ENCODE results near the gene PGR.

PGR gene

GRCh38 chr11:101158119-101158518, 28.5 kb upstream of the PGR start:
- TF ChIP-seq USF1 (IDR thresholded peaks at IDR 0.05), result no peak
- TF ChIP-seq, protein P1, sequence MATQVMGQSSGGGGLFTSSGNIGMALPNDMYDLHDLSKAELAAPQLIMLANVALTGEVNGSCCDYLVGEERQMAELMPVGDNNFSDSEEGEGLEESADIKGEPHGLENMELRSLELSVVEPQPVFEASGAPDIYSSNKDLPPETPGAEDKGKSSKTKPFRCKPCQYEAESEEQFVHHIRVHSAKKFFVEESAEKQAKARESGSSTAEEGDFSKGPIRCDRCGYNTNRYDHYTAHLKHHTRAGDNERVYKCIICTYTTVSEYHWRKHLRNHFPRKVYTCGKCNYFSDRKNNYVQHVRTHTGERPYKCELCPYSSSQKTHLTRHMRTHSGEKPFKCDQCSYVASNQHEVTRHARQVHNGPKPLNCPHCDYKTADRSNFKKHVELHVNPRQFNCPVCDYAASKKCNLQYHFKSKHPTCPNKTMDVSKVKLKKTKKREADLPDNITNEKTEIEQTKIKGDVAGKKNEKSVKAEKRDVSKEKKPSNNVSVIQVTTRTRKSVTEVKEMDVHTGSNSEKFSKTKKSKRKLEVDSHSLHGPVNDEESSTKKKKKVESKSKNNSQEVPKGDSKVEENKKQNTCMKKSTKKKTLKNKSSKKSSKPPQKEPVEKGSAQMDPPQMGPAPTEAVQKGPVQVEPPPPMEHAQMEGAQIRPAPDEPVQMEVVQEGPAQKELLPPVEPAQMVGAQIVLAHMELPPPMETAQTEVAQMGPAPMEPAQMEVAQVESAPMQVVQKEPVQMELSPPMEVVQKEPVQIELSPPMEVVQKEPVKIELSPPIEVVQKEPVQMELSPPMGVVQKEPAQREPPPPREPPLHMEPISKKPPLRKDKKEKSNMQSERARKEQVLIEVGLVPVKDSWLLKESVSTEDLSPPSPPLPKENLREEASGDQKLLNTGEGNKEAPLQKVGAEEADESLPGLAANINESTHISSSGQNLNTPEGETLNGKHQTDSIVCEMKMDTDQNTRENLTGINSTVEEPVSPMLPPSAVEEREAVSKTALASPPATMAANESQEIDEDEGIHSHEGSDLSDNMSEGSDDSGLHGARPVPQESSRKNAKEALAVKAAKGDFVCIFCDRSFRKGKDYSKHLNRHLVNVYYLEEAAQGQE (IDR thresholded peaks at IDR 0.05; ENCODE audit: low read depth), result no peak
- TF ChIP-seq YY1 (IDR thresholded peaks at IDR 0.05; ENCODE audit: low read depth), result no peak
- TF ChIP-seq TEAD4 (IDR thresholded peaks at IDR 0.05), result no peak
- TF ChIP-seq EGR1 (IDR thresholded peaks at IDR 0.05), result no peak
- no peak for TF ChIP-seq FOXM1 (IDR thresholded peaks at IDR 0.05; ENCODE audit: borderline replicate concordance, low read depth)
- no peak for TF ChIP-seq EP300 (IDR thresholded peaks at IDR 0.05; ENCODE audit: borderline replicate concordance)
- no peak for TF ChIP-seq TCF12 (IDR thresholded peaks at IDR 0.05; ENCODE audit: low read depth)
- no peak for TF ChIP-seq CREB1 (IDR thresholded peaks at IDR 0.05; ENCODE audit: low read depth)
- no peak for TF ChIP-seq NFIC (IDR thresholded peaks at IDR 0.05)
- TF ChIP-seq TAF1 (IDR thresholded peaks at IDR 0.05; ENCODE audit: low read depth), result no peak
- TF ChIP-seq RAD21 (IDR thresholded peaks at IDR 0.05; ENCODE audit: low read depth), result no peak
- TF ChIP-seq, protein P2, sequence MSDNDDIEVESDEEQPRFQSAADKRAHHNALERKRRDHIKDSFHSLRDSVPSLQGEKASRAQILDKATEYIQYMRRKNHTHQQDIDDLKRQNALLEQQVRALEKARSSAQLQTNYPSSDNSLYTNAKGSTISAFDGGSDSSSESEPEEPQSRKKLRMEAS (IDR thresholded peaks at IDR 0.05), result no peak
- TF ChIP-seq ZBTB7A (IDR thresholded peaks at IDR 0.05; ENCODE audit: low read depth), result no peak
- TF ChIP-seq CEBPB (IDR thresholded peaks at IDR 0.05), result no peak

- TF ChIP-seq EGR1 (IDR thresholded peaks at IDR 0.05) (no peak), RAD21 (IDR thresholded peaks at IDR 0.05; ENCODE audit: low read depth) (no peak), CREB1 (IDR thresholded peaks at IDR 0.05; ENCODE audit: low read depth) (no peak), ZBTB7A (IDR thresholded peaks at IDR 0.05; ENCODE audit: low read depth) (no peak), TEAD4 (IDR thresholded peaks at IDR 0.05) (no peak), USF1 (IDR thresholded peaks at IDR 0.05) (no peak), YY1 (IDR thresholded peaks at IDR 0.05; ENCODE audit: low read depth) (no peak), FOXM1 (IDR thresholded peaks at IDR 0.05; ENCODE audit: borderline replicate concordance, low read depth) (no peak), TAF1 (IDR thresholded peaks at IDR 0.05; ENCODE audit: low read depth) (no peak), TCF12 (IDR thresholded peaks at IDR 0.05; ENCODE audit: low read depth) (no peak), EP300 (IDR thresholded peaks at IDR 0.05; ENCODE audit: borderline replicate concordance) (no peak), NFIC (IDR thresholded peaks at IDR 0.05) (no peak), CEBPB (IDR thresholded peaks at IDR 0.05) (no peak)
- TF ChIP-seq, protein P1 (IDR thresholded peaks at IDR 0.05; ENCODE audit: low read depth), result no peak
- TF ChIP-seq, protein P2 (IDR thresholded peaks at IDR 0.05), result no peak
Observed at GRCh38 chr11:101138245-101138930, 8.8 kb upstream of the PGR start.

DNA sequence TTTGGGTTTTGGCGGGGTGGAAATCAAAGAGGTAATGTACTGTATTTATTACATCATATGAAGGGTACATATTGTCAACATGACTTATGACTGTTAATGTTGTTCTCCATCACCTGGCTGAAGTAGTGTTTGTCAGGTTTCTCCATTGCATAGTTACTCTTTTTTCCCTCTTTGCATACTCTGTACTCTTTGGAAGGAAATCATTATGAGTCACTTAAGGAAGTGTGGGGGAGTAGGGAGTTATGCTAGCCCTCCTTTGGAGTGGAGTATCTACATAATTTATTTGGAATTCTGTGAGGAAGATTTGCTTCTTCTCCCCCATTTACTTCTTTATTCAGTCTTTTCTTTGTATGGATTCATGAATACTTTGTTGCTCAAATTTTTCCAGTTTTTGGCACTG, 3.6 kb upstream of the PGR start:
- TF ChIP-seq FOXM1 (IDR thresholded peaks at IDR 0.05; ENCODE audit: borderline replicate concordance, low read depth) (no peak), ZBTB7A (IDR thresholded peaks at IDR 0.05; ENCODE audit: low read depth) (no peak), TCF12 (IDR thresholded peaks at IDR 0.05; ENCODE audit: low read depth) (no peak), RAD21 (IDR thresholded peaks at IDR 0.05; ENCODE audit: low read depth) (no peak), CEBPB (IDR thresholded peaks at IDR 0.05) (no peak), YY1 (IDR thresholded peaks at IDR 0.05; ENCODE audit: low read depth) (no peak), NFIC (IDR thresholded peaks at IDR 0.05) (no peak), EP300 (IDR thresholded peaks at IDR 0.05; ENCODE audit: borderline replicate concordance) (no peak), USF1 (IDR thresholded peaks at IDR 0.05) (no peak), CREB1 (IDR thresholded peaks at IDR 0.05; ENCODE audit: low read depth) (no peak), EGR1 (IDR thresholded peaks at IDR 0.05) (no peak), TAF1 (IDR thresholded peaks at IDR 0.05; ENCODE audit: low read depth) (no peak), TEAD4 (IDR thresholded peaks at IDR 0.05) (no peak)
- TF ChIP-seq, protein P2 (IDR thresholded peaks at IDR 0.05), result no peak
- TF ChIP-seq, protein P1 (IDR thresholded peaks at IDR 0.05; ENCODE audit: low read depth), result no peak

All from Ishikawa (cell line).